ENCODE measurements around the gene ASPHD2.
"Not testable (repeated sequence)": the region's sequence is repeated elsewhere in the genome, so short reads cannot be mapped to it uniquely, and the experiment has no call there.

ASPHD2 gene

DNA sequence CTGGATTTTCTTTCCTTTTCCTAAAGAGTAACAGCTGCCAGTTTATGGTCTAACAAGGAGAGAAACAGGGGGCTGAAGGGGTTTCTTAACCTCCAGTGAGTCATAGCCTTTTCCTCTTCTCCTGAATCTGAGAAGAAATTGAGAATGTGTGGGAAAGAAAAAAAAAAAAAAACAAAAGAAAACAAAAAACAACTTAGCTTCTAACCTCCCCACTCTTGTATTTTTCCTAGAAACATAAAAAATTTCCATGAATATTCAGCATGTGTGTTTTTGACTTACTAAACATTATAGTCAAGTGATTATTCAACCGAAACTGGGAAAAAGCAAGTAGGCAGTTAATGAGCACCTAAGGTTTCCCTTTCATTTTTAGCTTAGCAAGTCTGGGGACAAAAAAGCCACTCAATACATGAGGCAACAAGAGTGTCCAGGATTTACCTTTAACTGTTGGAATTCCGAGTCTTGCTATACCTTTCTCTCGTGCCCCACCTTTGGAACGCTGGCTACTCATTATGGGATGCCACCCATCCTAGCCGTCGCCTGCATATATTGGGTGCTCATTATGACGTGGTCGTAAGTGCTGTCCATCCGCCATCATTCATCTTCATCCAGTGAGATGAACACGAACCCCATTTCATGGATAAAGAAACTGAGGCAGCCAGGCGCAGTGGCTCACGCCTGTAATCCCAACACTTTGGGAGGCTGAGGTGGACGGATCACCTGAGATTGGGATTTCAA lies 2.4 kb downstream of the ASPHD2 start:
- TF ChIP-seq POLR2A (IDR thresholded peaks at IDR 0.05; ENCODE audit: low read depth, low read length), result no peak
- DNase-seq (ENCODE audit: insufficient read length, low spot score) (no peak), FAIRE-seq (no peak)

DNA sequence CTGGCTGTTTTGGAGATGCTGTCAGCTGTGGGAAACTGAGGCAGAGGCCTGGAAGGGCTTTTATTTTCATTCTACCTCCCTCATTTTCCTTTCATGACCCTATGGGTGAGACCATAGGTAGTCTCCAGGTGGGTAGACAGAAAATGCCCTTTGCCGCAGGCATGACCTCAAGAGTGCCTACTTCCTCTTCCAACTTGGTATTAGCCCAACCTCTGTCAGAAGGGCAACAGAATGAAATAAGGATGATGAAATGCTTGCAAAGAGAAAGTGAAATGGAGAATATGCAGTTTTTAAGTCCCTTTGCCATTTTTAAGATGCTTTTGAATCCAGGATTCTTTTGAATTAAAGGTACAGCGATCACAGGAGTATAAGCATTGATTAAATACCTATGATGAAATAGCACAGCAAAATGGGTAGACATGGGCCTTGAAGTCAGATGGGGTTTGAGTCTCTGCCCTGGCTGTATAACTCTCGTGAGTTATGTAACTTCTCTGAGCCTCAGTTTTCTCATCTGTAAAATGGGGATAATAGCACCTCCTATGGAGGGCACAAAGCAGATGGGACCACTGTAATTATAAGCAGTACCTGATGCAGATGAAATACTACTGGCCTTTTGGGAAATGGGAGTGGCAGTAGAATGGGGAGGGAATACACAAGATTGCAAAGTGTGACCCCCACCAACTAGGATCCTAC lies 3.7 kb downstream of the ASPHD2 start:
- TF ChIP-seq POLR2A (IDR thresholded peaks at IDR 0.05; ENCODE audit: low read depth, low read length), result no peak
- DNase-seq (ENCODE audit: insufficient read length, low spot score) (no peak), FAIRE-seq (no peak)

DNA sequence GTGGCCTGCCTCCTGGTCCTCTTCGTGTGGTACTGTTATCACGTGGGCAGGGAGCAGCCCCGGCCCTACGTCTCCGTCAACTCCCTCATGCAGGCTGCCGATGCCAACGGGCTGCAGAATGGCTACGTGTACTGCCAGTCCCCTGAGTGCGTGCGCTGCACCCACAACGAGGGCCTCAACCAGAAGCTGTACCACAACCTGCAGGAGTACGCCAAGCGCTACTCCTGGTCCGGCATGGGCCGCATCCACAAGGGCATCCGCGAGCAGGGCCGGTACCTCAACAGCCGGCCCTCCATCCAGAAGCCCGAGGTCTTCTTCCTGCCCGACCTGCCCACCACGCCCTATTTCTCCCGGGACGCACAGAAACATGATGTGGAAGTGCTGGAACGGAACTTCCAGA lies 4.7 kb downstream of the ASPHD2 start:
- TF ChIP-seq POLR2A (IDR thresholded peaks at IDR 0.05; ENCODE audit: low read depth, low read length), result no peak
- no peak for FAIRE-seq
- no peak for DNase-seq (ENCODE audit: insufficient read length, low spot score)

DNA sequence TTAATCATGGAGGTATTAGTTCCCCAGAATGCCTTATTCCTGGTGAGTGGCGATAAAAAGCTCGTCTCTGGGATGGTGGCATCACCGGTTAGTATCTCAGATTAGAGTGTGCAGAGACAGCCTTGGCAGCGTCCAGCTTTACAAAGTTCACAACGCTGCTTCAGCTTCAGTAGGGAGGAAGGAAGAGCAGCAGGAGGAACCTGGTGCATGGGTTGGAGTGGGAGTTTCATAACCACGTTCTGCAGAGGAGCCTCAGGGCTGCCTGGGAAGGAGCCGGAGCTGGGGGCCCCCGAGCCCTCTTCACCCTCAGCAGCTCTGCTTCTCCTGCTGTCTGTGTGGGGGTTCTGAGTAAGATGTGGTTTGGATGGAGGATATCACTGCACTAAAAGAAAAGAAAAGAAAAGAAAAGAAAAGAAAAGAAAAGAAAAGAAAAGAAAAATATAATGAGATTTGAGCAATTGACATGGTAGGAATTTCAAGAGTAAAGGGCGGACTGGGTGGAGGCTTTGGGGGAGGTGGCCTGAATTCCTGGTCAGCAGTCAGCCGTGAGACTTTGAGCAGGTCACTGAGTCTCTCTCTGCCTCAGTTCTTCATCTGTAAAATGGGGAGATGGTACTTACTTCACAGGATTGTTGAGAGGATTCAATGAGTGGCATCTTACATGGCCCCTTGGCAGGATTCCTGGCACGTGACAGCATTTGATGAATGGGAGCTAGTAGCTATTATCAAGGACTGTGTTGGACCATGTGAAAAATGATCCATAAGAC lies 6.5 kb downstream of the ASPHD2 start:
- DNase-seq (ENCODE audit: insufficient read length, low spot score), result no peak
- TF ChIP-seq POLR2A (IDR thresholded peaks at IDR 0.05; ENCODE audit: low read depth, low read length), result no peak
- no peak for FAIRE-seq

DNA sequence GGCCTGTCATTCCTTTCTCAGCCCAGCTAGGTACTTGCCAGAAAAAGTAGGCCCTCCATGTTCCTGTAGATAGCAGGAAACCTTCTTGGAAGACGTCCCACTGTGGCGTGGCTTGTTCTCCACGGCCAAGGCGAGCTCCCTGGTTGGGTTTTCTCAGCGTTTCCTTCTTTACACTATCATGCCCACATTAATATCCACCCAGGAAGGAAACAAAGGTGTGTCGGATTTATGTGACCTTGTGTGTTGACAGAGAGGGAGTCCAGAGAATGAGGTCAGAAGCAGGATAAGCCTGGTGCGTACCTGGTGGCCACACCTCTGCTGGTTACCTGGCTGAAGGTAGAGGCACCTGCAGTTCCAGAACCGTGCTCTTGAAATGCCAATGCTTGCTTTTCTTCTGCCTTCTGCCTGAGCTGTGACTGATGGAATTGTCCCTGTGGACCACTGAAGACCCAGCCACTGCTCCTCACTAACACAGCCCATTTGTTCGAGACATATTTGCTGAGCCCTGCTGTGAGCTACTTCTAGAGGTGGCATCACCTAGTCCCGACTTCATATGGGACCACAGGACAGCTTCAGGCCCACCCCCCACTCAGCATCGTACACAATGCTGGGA lies 7.9 kb downstream of the ASPHD2 start:
- FAIRE-seq, result no peak
- no peak for TF ChIP-seq POLR2A (IDR thresholded peaks at IDR 0.05; ENCODE audit: low read depth, low read length)
- DNase-seq (ENCODE audit: insufficient read length, low spot score), result no peak

DNA sequence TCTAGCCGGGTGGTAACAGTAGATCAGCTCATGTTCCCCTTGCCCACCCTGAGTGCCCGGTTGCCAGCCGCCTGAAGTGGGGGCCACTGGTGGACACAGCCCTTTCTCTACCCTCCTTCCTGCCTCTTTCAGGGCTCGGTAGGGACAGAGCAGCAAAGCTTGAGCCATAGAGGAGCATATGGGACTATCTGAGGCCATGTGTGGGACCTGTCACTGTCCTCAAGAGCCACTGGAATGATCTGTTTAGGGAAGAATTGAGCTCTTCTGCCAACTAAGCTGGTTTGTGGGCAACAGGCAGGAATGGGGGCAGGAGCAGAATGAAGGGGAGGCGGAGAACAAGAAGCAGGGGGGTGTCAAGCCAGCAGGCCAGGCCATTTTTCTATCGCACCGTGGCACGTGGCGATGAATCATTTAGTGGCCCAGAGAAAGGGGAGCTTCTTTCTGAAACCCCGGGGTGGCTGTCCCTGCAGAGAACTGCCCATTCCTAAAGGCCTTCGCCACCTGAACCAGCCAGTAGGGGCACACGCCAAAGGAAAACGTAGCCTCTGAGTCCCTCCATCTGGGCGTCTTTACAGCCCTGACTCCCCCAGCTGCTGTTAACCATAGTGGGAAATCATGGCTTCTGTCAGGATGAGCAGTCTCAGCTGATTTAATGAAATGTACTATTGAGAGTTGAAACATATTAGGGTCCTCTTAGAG lies 8.8 kb downstream of the ASPHD2 start:
- FAIRE-seq (no peak), DNase-seq (ENCODE audit: insufficient read length, low spot score) (no peak)
- TF ChIP-seq POLR2A (IDR thresholded peaks at IDR 0.05; ENCODE audit: low read depth, low read length), result no peak

DNA sequence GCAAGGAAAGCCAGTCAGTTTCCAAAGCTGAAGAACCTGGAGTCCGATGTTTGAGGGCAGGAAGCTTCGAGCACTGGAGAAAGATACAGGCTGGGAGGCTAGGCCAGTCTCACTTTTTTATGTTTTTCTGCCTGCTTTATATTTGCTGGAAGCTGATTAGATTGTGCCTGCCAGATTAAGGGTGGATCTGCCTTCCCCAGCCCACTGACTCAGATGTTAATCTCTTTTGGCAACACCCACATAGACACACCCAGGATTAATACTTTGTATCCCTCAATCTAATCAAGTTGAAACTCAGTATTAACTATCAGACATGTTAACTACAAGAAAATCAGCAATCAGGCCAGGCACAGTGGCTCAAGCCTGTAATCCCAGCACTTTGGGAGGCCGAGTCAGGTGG lies 9.7 kb downstream of the ASPHD2 start:
- DNase-seq (ENCODE audit: insufficient read length, low spot score); FAIRE-seq: not testable (repeated sequence)

DNA sequence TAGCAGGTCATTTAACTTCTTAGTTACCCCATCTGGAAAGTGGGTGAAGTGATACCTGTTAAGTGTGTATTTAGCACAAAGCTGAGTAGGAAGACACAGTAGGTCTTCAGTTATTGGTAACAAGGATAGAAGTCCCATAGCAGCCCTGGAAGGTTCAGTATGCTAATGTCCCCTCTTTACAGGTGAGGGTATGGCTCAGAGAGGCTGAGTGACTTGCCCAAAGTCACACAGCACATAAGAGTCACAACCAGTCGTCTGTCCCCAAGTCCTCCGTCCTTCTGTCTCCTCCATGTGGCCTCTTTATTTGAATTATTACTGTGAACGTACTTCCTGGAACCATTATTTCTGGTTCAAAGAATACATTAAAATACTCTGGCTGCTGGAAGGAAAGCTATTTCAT lies 10.5 kb downstream of the ASPHD2 start:
- no peak for TF ChIP-seq POLR2A (IDR thresholded peaks at IDR 0.05; ENCODE audit: low read depth, low read length)
- FAIRE-seq, result no peak
- DNase-seq (ENCODE audit: insufficient read length, low spot score), result no peak

DNA sequence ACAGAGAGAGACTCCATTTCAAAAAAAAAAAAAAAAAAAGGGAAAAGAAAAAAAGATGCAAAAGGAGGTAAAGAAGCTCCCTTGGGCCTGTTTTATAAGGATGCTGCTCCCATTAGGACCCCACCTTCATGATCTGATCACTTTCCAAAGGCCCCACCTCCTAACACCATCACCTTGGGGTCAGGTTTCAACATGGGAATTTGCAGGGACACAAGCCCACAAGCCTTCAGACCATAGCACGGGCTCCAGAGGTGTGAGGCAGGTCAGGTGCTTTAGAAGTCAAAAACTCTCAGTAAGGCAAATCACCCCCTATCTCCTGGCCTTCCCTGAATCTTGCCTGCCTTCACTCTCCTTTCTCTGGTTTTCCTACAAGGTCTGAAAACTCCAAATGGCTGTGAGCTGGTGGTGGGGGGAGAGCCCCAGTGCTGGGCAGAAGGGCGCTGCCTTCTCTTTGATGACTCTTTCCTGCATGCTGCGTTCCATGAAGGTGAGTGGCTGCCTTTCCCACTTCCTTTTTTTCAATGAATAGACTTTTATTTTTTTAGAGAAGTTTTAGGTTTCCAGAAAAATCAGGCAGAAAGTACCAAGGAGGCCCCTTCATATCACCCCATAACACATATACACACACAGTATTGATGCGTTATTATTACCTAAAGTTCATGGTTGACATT lies 13.2 kb downstream of the ASPHD2 start:
- no peak for TF ChIP-seq POLR2A (IDR thresholded peaks at IDR 0.05; ENCODE audit: low read depth, low read length)
- no peak for DNase-seq (ENCODE audit: insufficient read length, low spot score)
- FAIRE-seq, result no peak

DNA sequence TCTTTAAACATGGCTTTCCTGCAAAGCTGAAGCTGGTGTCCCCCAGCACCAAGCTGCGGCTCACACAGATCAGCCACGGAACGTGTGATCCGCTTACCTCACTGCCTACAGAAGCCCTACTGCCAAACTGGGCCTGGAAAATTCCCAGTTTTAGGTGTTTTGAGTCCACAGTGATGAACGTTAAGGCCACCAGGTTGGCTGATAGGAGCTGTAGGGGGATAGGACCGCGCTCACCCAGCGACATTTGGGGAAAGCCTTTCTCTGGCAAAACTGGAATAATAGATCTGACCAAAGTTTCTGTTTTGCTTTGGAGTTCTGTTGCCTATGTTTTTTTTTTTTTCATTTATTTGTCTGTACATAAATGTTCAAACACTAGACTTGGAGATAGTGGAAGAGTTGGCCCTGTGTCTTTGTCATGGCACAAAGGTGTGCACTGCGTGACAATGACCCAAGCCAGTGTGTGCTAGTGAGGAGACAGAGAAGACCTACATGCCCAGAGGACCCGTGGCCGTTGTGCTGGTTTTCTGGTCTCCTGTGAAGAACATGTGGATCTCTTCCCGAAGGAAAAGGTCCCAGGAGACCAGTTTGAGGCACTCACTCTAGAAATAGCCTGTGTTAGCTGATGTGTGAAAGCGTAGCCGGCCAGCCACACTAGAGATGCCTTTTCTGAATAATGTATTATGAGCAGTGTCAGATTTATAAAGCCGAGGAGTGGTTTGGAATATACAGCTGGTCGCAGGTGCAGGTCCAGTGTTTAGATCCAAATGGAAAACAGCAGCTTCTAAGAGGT lies 15.0 kb downstream of the ASPHD2 start:
- DNase-seq (ENCODE audit: insufficient read length, low spot score) (no peak), FAIRE-seq (no peak)
- no peak for TF ChIP-seq POLR2A (IDR thresholded peaks at IDR 0.05; ENCODE audit: low read depth, low read length)

DNA sequence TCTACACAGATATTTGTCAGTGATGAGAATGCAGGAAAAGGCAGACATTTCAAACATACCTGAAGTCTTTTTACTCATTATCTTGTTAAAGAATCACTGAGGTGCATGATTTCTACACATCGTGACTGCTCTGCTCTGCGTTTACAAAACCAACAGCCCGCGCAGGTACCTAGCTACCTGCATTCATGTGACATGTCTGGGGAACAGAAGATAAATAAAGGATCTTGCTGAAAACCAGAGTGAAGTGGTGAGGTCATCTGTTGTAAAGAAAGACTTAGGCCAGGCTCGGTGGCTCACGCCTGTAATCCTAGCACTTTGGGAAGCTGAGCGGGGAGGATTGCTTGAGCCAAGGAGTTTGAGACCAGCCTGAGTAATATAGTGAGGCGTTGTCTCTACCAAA lies 15.7 kb downstream of the ASPHD2 start:
- FAIRE-seq (no peak), DNase-seq (ENCODE audit: insufficient read length, low spot score) (no peak)
- no peak for TF ChIP-seq POLR2A (IDR thresholded peaks at IDR 0.05; ENCODE audit: low read depth, low read length)

DNA sequence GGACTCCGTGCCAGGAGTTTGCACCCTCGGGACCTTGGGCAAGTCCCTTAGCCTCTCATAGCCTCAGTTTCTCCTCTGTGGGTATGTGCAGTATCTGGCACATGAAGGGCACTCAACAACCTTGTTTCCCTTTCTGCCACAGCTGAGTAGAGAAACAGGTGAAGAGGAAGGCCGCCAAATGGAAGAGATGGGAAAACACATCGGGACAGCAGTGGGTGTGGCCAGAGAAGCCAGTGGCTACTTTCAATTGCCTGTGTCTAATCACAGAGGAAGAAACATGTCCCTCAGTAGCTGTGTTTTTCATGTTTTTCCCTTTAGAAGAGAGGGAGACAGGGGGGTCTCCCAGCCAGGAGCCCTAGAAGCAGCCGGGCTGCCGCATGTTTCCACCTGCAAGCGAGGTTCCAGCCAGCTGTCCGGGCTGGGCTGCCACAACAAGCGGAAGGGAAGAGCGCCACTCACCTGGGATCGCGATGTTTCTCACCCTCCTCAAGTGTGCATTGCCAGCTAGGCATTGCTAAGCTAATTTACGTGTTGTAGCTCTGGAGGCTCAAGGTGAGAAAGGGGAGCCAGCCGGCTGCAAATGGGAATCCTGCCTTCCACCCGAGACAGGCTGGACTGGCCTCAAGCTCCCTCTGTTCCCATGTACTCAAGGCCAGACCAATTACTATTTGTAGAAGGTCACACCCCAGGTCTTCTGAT lies 16.7 kb downstream of the ASPHD2 start:
- FAIRE-seq (no peak), DNase-seq (ENCODE audit: insufficient read length, low spot score) (no peak)
- no peak for TF ChIP-seq POLR2A (IDR thresholded peaks at IDR 0.05; ENCODE audit: low read depth, low read length)
